Activated naive CD4-positive, alpha-beta T cell treated with anti-CD3 and anti-CD28 coated beads, Interleukin-2, amount 10 ng/mL, durations not matched to agents 7 days and 5 days (primary cell): ENCODE results near the gene RNF146.
"Not testable (repeated sequence)": the region's sequence is repeated elsewhere in the genome, so short reads cannot be mapped to it uniquely, and the experiment has no call there.

Source experiments
- CTCF ChIA-PET: fragments of 350-600 bp; sonication (Branson Sonifier 250); formaldehyde crosslinking; loops from one replicate; lab custom pipeline; 2021; ENCODE audit warnings: antibody characterized with exemption; lab: Charles Lee
- DNase-seq: peaks from one replicate; pipeline ENCODE4 v3.0.0-alpha.2; 2020
- H3K27ac Mint-ChIP-seq: one replicate; pipeline ENCODE4 v1.8.0; 2021; ENCODE audit warnings: mild to moderate bottlenecking, moderate library complexity, mixed read lengths
- H3K27me3 Mint-ChIP-seq: one replicate; pipeline ENCODE4 v1.8.0; 2021; ENCODE audit warnings: mild to moderate bottlenecking, mixed read lengths
- H3K36me3 Mint-ChIP-seq: one replicate; pipeline ENCODE4 v1.8.0; 2021; ENCODE audit warnings: mixed read lengths
- H3K4me1 Mint-ChIP-seq: one replicate; pipeline ENCODE4 v1.8.0; 2021; ENCODE audit warnings: mixed read lengths
- H3K4me3 Mint-ChIP-seq: one replicate; pipeline ENCODE4 v1.8.0; 2021; ENCODE audit warnings: mild to moderate bottlenecking, moderate library complexity, mixed read lengths
- H3K9me3 Mint-ChIP-seq: one replicate; pipeline ENCODE4 v1.8.0; 2021; ENCODE audit warnings: mixed read lengths

Gene RNF146

GRCh38 chr6:127299522-127300240 is 33.0 kb downstream of the RNF146 start:
- H3K36me3 Mint-ChIP-seq: peaks cover 2% of the 10 kb centered on the region
- H3K4me1 Mint-ChIP-seq: peaks cover 6% of the 10 kb centered on the region
- no peaks in the 10 kb centered on the region for H3K27me3 Mint-ChIP-seq
- H3K9me3 Mint-ChIP-seq: no peaks in the 10 kb centered on the region
- DNase-seq: no peak
- CTCF ChIA-PET: interaction anchor here (0.6 to 3.7 kb wide), 5 partner anchors 8 to 1431 kb away, joined by 3 to 10 read pairs (median 6); partner anchors contain the start of gene ECHDC1
- no peak overlapping the region for H3K4me3 Mint-ChIP-seq
- no peak overlapping the region for H3K27ac Mint-ChIP-seq

- no peak for DNase-seq
- H3K36me3 Mint-ChIP-seq: peaks cover 2% of the 10 kb centered on the region
- H3K9me3 Mint-ChIP-seq: no peaks in the 10 kb centered on the region
- no peak overlapping the region for H3K27ac Mint-ChIP-seq
- H3K27me3 Mint-ChIP-seq: no peaks in the 10 kb centered on the region
- H3K4me1 Mint-ChIP-seq: peaks cover 6% of the 10 kb centered on the region
- H3K4me3 Mint-ChIP-seq: no peak overlapping the region
- CTCF ChIA-PET: interaction anchor here (0.7 to 3.7 kb wide), 4 partner anchors 9 to 239 kb away, joined by 3 to 14 read pairs (median 8); no protein-coding TSS in a partner anchor
These were observed 33.7 kb downstream of the RNF146 start for GRCh38 chr6:127300411-127300810.

GRCh38 chr6:127301199-127301700 is 34.6 kb downstream of the RNF146 start:
- no peaks in the 10 kb centered on the region for H3K27me3 Mint-ChIP-seq
- no peak overlapping the region for H3K4me3 Mint-ChIP-seq
- CTCF ChIA-PET: interaction anchor here (0.7 to 4.2 kb wide), 6 partner anchors 10 to 238 kb away, joined by 3 to 32 read pairs (median 6); no protein-coding TSS in a partner anchor
- H3K27ac Mint-ChIP-seq: no peak overlapping the region
- H3K4me1 Mint-ChIP-seq: peaks cover 6% of the 10 kb centered on the region
- no peak for DNase-seq
- no peaks in the 10 kb centered on the region for H3K9me3 Mint-ChIP-seq
- H3K36me3 Mint-ChIP-seq: peaks cover 5% of the 10 kb centered on the region

GRCh38 chr6:127302728-127303660 is 36.3 kb downstream of the RNF146 start:
- Mint-ChIP-seq H3K9me3 (peaks cover 3% of the 10 kb centered on the region), H3K27ac (no peak overlapping the region), H3K4me3 (no peak overlapping the region), H3K27me3 (no peaks in the 10 kb centered on the region), H3K4me1 (peaks cover 6% of the 10 kb centered on the region), H3K36me3 (peaks cover 15% of the 10 kb centered on the region)
- DNase-seq: peak; percentile 61
- CTCF ChIA-PET: interaction anchor here (0.9 to 4.2 kb wide), 16 partner anchors 11 to 784 kb away, joined by 3 to 32 read pairs (median 4); no protein-coding TSS in a partner anchor

- CTCF ChIA-PET: interaction anchor here (0.9 to 4.2 kb wide), 13 partner anchors 12 to 783 kb away, joined by 3 to 32 read pairs (median 4); no protein-coding TSS in a partner anchor
- no peak overlapping the region for H3K27ac Mint-ChIP-seq
- peaks cover 8% of the 10 kb centered on the region for H3K9me3 Mint-ChIP-seq
- peaks cover 21% of the 10 kb centered on the region for H3K36me3 Mint-ChIP-seq
- H3K4me1 Mint-ChIP-seq: peaks cover 6% of the 10 kb centered on the region
- no peaks in the 10 kb centered on the region for H3K27me3 Mint-ChIP-seq
- H3K4me3 Mint-ChIP-seq: no peak overlapping the region
- no peak for DNase-seq
These were observed 37.3 kb downstream of the RNF146 start for GRCh38 chr6:127303917-127304316.

GRCh38 chr6:127305741-127306140 is 39.1 kb downstream of the RNF146 start:
- Mint-ChIP-seq H3K9me3 (peaks cover 8% of the 10 kb centered on the region), H3K4me3 (no peak overlapping the region), H3K36me3 (peaks cover 32% of the 10 kb centered on the region), H3K4me1 (peaks cover 6% of the 10 kb centered on the region), H3K27me3 (no peaks in the 10 kb centered on the region), H3K27ac (no peak overlapping the region)
- DNase-seq: no peak
- CTCF ChIA-PET: interaction anchor here (1.3 to 4.0 kb wide), 4 partner anchors 39 to 233 kb away, joined by 4 to 26 read pairs (median 7); partner anchors contain the start of gene RNF146

- Mint-ChIP-seq H3K9me3 (no peaks in the 10 kb centered on the region), H3K27me3 (no peaks in the 10 kb centered on the region), H3K27ac (no peak overlapping the region), H3K36me3 (peaks cover 19% of the 10 kb centered on the region), H3K4me1 (no peaks in the 10 kb centered on the region), H3K4me3 (no peak overlapping the region)
- CTCF ChIA-PET: no interaction called here
- DNase-seq: no peak
These were observed 50.9 kb downstream of the RNF146 start for GRCh38 chr6:127317388-127318128.

- no peak for DNase-seq
- CTCF ChIA-PET: no interaction called here
- no peaks in the 10 kb centered on the region for H3K4me1 Mint-ChIP-seq
- H3K27me3 Mint-ChIP-seq: no peaks in the 10 kb centered on the region
- H3K9me3 Mint-ChIP-seq: no peaks in the 10 kb centered on the region
- no peak overlapping the region for H3K27ac Mint-ChIP-seq
- no peak overlapping the region for H3K4me3 Mint-ChIP-seq
- peaks cover 26% of the 10 kb centered on the region for H3K36me3 Mint-ChIP-seq
These were observed 53.0 kb downstream of the RNF146 start for GRCh38 chr6:127319686-127320085.

- no peaks in the 10 kb centered on the region for H3K9me3 Mint-ChIP-seq
- H3K36me3 Mint-ChIP-seq: peaks cover 34% of the 10 kb centered on the region
- CTCF ChIA-PET: no interaction called here
- H3K4me1 Mint-ChIP-seq: no peaks in the 10 kb centered on the region
- no peaks in the 10 kb centered on the region for H3K27me3 Mint-ChIP-seq
- DNase-seq: no peak
- no peak overlapping the region for H3K4me3 Mint-ChIP-seq
- no peak overlapping the region for H3K27ac Mint-ChIP-seq
These were observed 61.5 kb downstream of the RNF146 start for GRCh38 chr6:127328043-127328609.

- H3K4me3 Mint-ChIP-seq, H3K9me3 Mint-ChIP-seq, DNase-seq, H3K27ac Mint-ChIP-seq, H3K4me1 Mint-ChIP-seq, H3K27me3 Mint-ChIP-seq: not testable (repeated sequence)
- CTCF ChIA-PET: interaction anchor here (1.4 to 1.5 kb wide), 2 partner anchors 11 to 65 kb away, joined by 3 read pairs; partner anchors contain the start of gene RNF146
- peaks cover 14% of the 10 kb centered on the region for H3K36me3 Mint-ChIP-seq
These were observed 64.6 kb downstream of the RNF146 start for GRCh38 chr6:127331256-127331655.

- H3K27ac Mint-ChIP-seq: no peak overlapping the region
- peaks cover 9% of the 10 kb centered on the region for H3K36me3 Mint-ChIP-seq
- H3K4me3 Mint-ChIP-seq: no peak overlapping the region
- no peak for DNase-seq
- H3K27me3 Mint-ChIP-seq: no peaks in the 10 kb centered on the region
- CTCF ChIA-PET: interaction anchor here (1.0 to 1.5 kb wide), 2 partner anchors 10 to 66 kb away, joined by 3 to 4 read pairs; partner anchors contain the start of gene RNF146
- H3K9me3 Mint-ChIP-seq: no peaks in the 10 kb centered on the region
- H3K4me1 Mint-ChIP-seq: peaks cover 6% of the 10 kb centered on the region
These were observed 65.8 kb downstream of the RNF146 start for GRCh38 chr6:127332383-127332961.
